Measurements from ENCODE around the gene TNRC18.

DNA sequence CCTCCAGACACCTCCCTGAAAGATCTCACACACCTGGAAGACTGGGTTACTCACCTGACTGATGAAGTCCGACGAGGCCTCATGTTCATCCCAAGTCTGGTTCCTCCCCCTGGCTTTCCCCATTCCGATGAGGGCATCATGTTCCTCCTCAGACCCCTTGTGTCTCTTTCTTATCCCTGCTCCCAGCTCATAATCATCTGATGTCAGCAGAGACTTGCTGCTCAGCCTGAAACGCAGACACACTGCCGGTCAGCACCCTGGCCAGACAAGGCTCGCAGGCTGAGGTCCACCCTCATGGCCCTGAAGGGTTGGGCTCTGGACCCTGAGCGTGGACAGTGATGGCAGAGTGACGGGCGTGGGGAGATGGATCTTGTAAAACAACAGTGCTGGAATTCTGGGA is 64.3 kb downstream of the TNRC18 start:
- TF ChIP-seq, protein P1, sequence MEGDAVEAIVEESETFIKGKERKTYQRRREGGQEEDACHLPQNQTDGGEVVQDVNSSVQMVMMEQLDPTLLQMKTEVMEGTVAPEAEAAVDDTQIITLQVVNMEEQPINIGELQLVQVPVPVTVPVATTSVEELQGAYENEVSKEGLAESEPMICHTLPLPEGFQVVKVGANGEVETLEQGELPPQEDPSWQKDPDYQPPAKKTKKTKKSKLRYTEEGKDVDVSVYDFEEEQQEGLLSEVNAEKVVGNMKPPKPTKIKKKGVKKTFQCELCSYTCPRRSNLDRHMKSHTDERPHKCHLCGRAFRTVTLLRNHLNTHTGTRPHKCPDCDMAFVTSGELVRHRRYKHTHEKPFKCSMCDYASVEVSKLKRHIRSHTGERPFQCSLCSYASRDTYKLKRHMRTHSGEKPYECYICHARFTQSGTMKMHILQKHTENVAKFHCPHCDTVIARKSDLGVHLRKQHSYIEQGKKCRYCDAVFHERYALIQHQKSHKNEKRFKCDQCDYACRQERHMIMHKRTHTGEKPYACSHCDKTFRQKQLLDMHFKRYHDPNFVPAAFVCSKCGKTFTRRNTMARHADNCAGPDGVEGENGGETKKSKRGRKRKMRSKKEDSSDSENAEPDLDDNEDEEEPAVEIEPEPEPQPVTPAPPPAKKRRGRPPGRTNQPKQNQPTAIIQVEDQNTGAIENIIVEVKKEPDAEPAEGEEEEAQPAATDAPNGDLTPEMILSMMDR (IDR thresholded peaks at IDR 0.05; ENCODE audit: low read length) = no peak
- TF ChIP-seq EZH2 (IDR thresholded peaks at IDR 0.05; ENCODE audit: borderline replicate concordance, low read length) = no peak
